Measurements from ENCODE around the gene SOX2. TPM values are rescaled to one million over a fixed set of nuclear protein-coding genes. Genes with fewer than 3 reads are reported as not detected.

The SOX2 gene
- polyA plus RNA-seq, 1 donor from 2014 or later, result 7.5 TPM

DNA sequence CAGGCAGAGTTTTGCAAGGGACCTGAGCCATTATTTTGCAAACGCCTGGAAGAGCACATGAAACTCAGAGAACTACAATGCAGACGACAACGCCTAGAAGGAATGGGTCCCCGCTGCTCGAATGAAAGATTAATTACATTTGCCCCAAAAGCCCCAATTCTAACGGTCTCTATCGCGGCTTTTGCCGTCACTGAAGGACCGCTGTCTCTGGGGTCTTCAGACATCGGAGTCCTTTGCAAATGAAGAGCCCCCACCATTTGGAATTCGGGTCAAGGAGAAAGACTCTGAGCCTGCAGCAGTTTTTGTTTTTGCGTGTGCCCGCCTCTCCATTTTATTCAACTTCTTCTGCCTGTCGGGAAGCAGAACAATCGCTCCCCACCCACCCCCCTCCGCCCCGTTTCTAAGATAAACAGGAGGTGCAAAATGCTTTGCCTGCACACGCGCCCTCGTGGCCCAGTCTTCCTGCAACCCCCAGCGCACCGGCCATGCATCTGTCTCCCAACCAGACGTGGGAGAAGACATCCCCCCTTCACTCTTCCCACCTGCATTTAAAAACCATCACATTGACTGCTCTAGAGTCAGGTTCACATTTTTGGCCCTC lies 13.5 kb downstream of the SOX2 start:
- Histone ChIP-seq H2AFZ (ENCODE audit: low read depth, low read length) (no peak overlapping the region), H3F3A (ENCODE audit: insufficient read depth, low read length, poor library complexity, severe bottlenecking) (peaks cover 3% of the 10 kb centered on the region), H3K9ac (ENCODE audit: low read length) (no peak overlapping the region), H3K4me3 (ENCODE audit: low read length) (no peak overlapping the region), H4K20me1 (ENCODE audit: insufficient read depth) (no peaks in the 10 kb centered on the region), H3K4me2 (ENCODE audit: low read length) (no peak overlapping the region), H3K27ac (ENCODE audit: low read length) (no peak overlapping the region), H3K9me2 (ENCODE audit: insufficient read depth, low read length) (no peaks in the 10 kb centered on the region), H3K27me3 (ENCODE audit: insufficient read depth, low read depth, low read length) (peaks cover 69% of the 10 kb centered on the region), H3K36me3 (ENCODE audit: insufficient read depth, low read length) (no peaks in the 10 kb centered on the region), H3K79me2 (replicated peaks; ENCODE audit: insufficient read depth, low read length) (peaks cover 23% of the 10 kb centered on the region), H3K9me3 (ENCODE audit: low read length) (no peaks in the 10 kb centered on the region)
- TF ChIP-seq EZH2 (IDR thresholded peaks at IDR 0.05; ENCODE audit: borderline replicate concordance, insufficient read depth, low read length, poor library complexity, severe bottlenecking), result no peak
- TF ChIP-seq, protein P1, sequence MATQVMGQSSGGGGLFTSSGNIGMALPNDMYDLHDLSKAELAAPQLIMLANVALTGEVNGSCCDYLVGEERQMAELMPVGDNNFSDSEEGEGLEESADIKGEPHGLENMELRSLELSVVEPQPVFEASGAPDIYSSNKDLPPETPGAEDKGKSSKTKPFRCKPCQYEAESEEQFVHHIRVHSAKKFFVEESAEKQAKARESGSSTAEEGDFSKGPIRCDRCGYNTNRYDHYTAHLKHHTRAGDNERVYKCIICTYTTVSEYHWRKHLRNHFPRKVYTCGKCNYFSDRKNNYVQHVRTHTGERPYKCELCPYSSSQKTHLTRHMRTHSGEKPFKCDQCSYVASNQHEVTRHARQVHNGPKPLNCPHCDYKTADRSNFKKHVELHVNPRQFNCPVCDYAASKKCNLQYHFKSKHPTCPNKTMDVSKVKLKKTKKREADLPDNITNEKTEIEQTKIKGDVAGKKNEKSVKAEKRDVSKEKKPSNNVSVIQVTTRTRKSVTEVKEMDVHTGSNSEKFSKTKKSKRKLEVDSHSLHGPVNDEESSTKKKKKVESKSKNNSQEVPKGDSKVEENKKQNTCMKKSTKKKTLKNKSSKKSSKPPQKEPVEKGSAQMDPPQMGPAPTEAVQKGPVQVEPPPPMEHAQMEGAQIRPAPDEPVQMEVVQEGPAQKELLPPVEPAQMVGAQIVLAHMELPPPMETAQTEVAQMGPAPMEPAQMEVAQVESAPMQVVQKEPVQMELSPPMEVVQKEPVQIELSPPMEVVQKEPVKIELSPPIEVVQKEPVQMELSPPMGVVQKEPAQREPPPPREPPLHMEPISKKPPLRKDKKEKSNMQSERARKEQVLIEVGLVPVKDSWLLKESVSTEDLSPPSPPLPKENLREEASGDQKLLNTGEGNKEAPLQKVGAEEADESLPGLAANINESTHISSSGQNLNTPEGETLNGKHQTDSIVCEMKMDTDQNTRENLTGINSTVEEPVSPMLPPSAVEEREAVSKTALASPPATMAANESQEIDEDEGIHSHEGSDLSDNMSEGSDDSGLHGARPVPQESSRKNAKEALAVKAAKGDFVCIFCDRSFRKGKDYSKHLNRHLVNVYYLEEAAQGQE (IDR thresholded peaks at IDR 0.05; ENCODE audit: borderline replicate concordance), result no peak
- TF ChIP-seq MXI1 (conservative IDR thresholded peaks at IDR 0.05; ENCODE audit: poor library complexity, severe bottlenecking), result no peak
- TF ChIP-seq, protein P2, sequence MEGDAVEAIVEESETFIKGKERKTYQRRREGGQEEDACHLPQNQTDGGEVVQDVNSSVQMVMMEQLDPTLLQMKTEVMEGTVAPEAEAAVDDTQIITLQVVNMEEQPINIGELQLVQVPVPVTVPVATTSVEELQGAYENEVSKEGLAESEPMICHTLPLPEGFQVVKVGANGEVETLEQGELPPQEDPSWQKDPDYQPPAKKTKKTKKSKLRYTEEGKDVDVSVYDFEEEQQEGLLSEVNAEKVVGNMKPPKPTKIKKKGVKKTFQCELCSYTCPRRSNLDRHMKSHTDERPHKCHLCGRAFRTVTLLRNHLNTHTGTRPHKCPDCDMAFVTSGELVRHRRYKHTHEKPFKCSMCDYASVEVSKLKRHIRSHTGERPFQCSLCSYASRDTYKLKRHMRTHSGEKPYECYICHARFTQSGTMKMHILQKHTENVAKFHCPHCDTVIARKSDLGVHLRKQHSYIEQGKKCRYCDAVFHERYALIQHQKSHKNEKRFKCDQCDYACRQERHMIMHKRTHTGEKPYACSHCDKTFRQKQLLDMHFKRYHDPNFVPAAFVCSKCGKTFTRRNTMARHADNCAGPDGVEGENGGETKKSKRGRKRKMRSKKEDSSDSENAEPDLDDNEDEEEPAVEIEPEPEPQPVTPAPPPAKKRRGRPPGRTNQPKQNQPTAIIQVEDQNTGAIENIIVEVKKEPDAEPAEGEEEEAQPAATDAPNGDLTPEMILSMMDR (IDR thresholded peaks at IDR 0.05; ENCODE audit: poor library complexity, severe bottlenecking), result no peak

DNA sequence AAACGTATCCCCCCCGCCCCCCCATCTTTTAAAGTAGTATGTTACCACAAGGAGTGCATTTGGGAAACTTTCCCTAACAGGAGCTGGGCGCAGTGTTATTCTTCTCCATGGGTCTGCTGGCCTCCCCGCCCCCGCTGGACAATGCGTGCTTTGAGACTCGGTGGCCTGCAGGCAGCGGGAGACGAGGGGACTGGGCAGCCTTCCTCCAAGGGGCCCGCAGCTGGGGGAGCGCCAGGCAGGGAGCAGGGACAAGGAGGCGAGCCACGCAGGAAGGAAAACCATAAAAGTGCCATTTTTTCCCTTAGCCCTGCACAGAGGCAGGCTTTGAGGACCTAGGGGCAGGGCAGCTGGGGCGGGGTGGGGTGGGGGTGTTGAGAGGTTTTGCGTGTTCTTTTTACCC lies 14.1 kb downstream of the SOX2 start:
- H3K4me3 ChIP-seq (ENCODE audit: low read length), result no peak overlapping the region
- no peak overlapping the region for H3K4me2 ChIP-seq (ENCODE audit: low read length)
- no peaks in the 10 kb centered on the region for H3K9me2 ChIP-seq (ENCODE audit: insufficient read depth, low read length)
- H3K79me2 ChIP-seq (replicated peaks; ENCODE audit: insufficient read depth, low read length), result peaks cover 17% of the 10 kb centered on the region
- H3K9me3 ChIP-seq (ENCODE audit: low read length), result no peaks in the 10 kb centered on the region
- H3F3A ChIP-seq (ENCODE audit: insufficient read depth, low read length, poor library complexity, severe bottlenecking), result peaks cover 3% of the 10 kb centered on the region
- TF ChIP-seq EP300 (conservative IDR thresholded peaks at IDR 0.05; ENCODE audit: poor library complexity, severe bottlenecking) (no peak), SMC3 (conservative IDR thresholded peaks at IDR 0.05; ENCODE audit: poor library complexity) (no peak), MXI1 (conservative IDR thresholded peaks at IDR 0.05; ENCODE audit: poor library complexity, severe bottlenecking) (no peak), POLR2AphosphoS5 (IDR thresholded peaks at IDR 0.05) (no peak), RAD21 (conservative IDR thresholded peaks at IDR 0.05) (no peak)
- TF ChIP-seq, protein P2 (IDR thresholded peaks at IDR 0.05; ENCODE audit: poor library complexity, severe bottlenecking), result no peak
- TF ChIP-seq, protein P1 (IDR thresholded peaks at IDR 0.05; ENCODE audit: borderline replicate concordance), result no peak
- no peak overlapping the region for H2AFZ ChIP-seq (ENCODE audit: low read depth, low read length)
- H3K9ac ChIP-seq (ENCODE audit: low read length), result no peak overlapping the region
- no peak overlapping the region for H3K27ac ChIP-seq (ENCODE audit: low read length)
- no peaks in the 10 kb centered on the region for H4K20me1 ChIP-seq (ENCODE audit: insufficient read depth)
- H3K36me3 ChIP-seq (ENCODE audit: insufficient read depth, low read length), result no peaks in the 10 kb centered on the region
- H3K27me3 ChIP-seq (ENCODE audit: insufficient read depth, low read depth, low read length), result peaks cover 71% of the 10 kb centered on the region
